ENCODE data around the gene KIFBP. TPM values are rescaled to one million over a fixed set of nuclear protein-coding genes. Genes with fewer than 3 reads are reported as not detected.

The KIFBP gene
- total RNA-seq, 3 donors from 2014 or later (not counting 1 experiment from before 2014, with no cell fraction given) = 3.5 to 4.4 (median 4.0) TPM

- Histone ChIP-seq H3K36me3 (ENCODE audit: control insufficient read depth, insufficient read depth, low read length) (no peaks in the 10 kb centered on the region), H3K27me3 (ENCODE audit: control insufficient read depth, insufficient read depth, low read length) (no peaks in the 10 kb centered on the region), H3K9me3 (ENCODE audit: control insufficient read depth, insufficient read depth, low read length) (no peaks in the 10 kb centered on the region), H3K4me3 (ENCODE audit: low read length) (no peak overlapping the region), H3K27ac (ENCODE audit: low read length) (no peak overlapping the region), H3K4me1 (ENCODE audit: control insufficient read depth, insufficient read depth, low read length) (peaks cover 86% of the 10 kb centered on the region)
- Mint-ChIP-seq H3K36me3 (no peaks in the 10 kb centered on the region), H3K27ac (peak overlapping the region in 1 of 2 donors; percentile 58), H3K4me3 (no peak overlapping the region), H3K27me3 (ENCODE audit: low read depth in 2 of 2) (no peaks in the 10 kb centered on the region), H3K9me3 (no peaks in the 10 kb centered on the region), H3K4me1 (peaks cover 54 to 74% of the 10 kb centered on the region in 2 donors)
- ATAC-seq = peak; percentile 29 to 75 (median 45)
- peak in 1 of 2 donors; percentile 28 for DNase-seq
- intact Hi-C loops (cut with micrococcal nuclease) = no loop called here
- 35% methylated on average over 3 of the region's 3 CpGs for WGBS (ENCODE audit: insufficient coverage)
- no peak for TF ChIP-seq CTCF (IDR thresholded peaks at IDR 0.05)
Measured at GRCh38 chr10:69051303-69051702, 62.7 kb downstream of the KIFBP start.

GRCh38 chr10:69051710-69052487, 63.3 kb downstream of the KIFBP start:
- WGBS (ENCODE audit: insufficient coverage) = 95% methylated on average over 9 of the region's 10 CpGs
- no peak overlapping the region for H3K4me3 Mint-ChIP-seq
- H3K36me3 ChIP-seq (ENCODE audit: control insufficient read depth, insufficient read depth, low read length) = no peaks in the 10 kb centered on the region

GRCh38 chr10:69052736-69053135, 64.1 kb downstream of the KIFBP start:
- Mint-ChIP-seq H3K4me3 (no peak overlapping the region), H3K27ac (peak overlapping the region; percentile 8 to 58), H3K9me3 (no peaks in the 10 kb centered on the region), H3K36me3 (no peaks in the 10 kb centered on the region), H3K27me3 (ENCODE audit: low read depth in 2 of 2) (no peaks in the 10 kb centered on the region), H3K4me1 (peaks cover 55 to 74% of the 10 kb centered on the region in 2 donors)
- TF ChIP-seq CTCF (IDR thresholded peaks at IDR 0.05) = no peak
- Histone ChIP-seq H3K4me1 (ENCODE audit: control insufficient read depth, insufficient read depth, low read length) (peaks cover 86% of the 10 kb centered on the region), H3K36me3 (ENCODE audit: control insufficient read depth, insufficient read depth, low read length) (no peaks in the 10 kb centered on the region), H3K4me3 (ENCODE audit: low read length) (no peak overlapping the region), H3K27ac (ENCODE audit: low read length) (no peak overlapping the region), H3K9me3 (ENCODE audit: control insufficient read depth, insufficient read depth, low read length) (no peaks in the 10 kb centered on the region), H3K27me3 (ENCODE audit: control insufficient read depth, insufficient read depth, low read length) (no peaks in the 10 kb centered on the region)
- ATAC-seq = no peak
- DNase-seq = no peak
- 98% methylated on average over 6 of the region's 6 CpGs for WGBS (ENCODE audit: insufficient coverage)
- intact Hi-C loops (cut with micrococcal nuclease) = no loop called here

More at GRCh38 chr10:69051710-69052487, 63.3 kb downstream of the KIFBP start:
- Mint-ChIP-seq H3K4me1 (peaks cover 55 to 74% of the 10 kb centered on the region in 2 donors), H3K36me3 (no peaks in the 10 kb centered on the region), H3K9me3 (no peaks in the 10 kb centered on the region), H3K27me3 (ENCODE audit: low read depth in 2 of 2) (no peaks in the 10 kb centered on the region), H3K27ac (peak overlapping the region in 1 of 2 donors; percentile 58)
- Histone ChIP-seq H3K27me3 (ENCODE audit: control insufficient read depth, insufficient read depth, low read length) (no peaks in the 10 kb centered on the region), H3K4me3 (ENCODE audit: low read length) (no peak overlapping the region), H3K27ac (ENCODE audit: low read length) (no peak overlapping the region), H3K9me3 (ENCODE audit: control insufficient read depth, insufficient read depth, low read length) (no peaks in the 10 kb centered on the region), H3K4me1 (ENCODE audit: control insufficient read depth, insufficient read depth, low read length) (peaks cover 86% of the 10 kb centered on the region)
- DNase-seq (no peak), ATAC-seq (no peak)
- intact Hi-C loops (cut with micrococcal nuclease) = no loop called here
- no peak for TF ChIP-seq CTCF (IDR thresholded peaks at IDR 0.05)
